HG03280 (cell line): ENCODE data around the gene LIPI.
"Not testable (repeated sequence)": the region's sequence is repeated elsewhere in the genome, so short reads cannot be mapped to it uniquely, and the experiment has no call there.

Experiments used
- ATAC-seq: cut with Tn5 transposase; IDR thresholded peaks from one replicate; pipeline ENCODE4 v1.9.1; 2021; ENCODE audit warnings: mild to moderate bottlenecking, moderate library complexity; ENCODE audit not compliant: unreplicated experiment

Gene LIPI

DNA sequence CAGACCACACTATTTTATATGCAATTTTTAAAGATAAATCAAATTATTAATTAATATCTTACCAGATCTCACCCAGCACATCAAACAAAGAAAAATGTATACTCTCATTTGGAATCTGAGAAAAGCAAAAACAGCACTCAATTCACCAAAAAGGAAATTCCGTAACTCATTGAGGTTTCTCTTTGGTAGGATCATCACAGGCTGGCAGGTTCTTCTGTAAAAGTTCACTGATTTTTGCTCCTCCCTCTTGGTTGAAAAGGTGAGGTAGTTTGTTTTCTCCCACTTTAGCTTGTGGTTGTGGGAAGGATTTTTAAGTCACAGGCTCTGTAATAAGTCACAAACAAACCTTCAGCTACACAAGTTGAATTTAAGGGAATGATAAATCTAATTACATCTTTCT lies at the start of gene LIPI:
LIPI (minus strand) TSS at position 218 of the 400 bp plus-strand sequence; CDS start at position 108, 110 bp downstream.
- no peak for ATAC-seq

DNA sequence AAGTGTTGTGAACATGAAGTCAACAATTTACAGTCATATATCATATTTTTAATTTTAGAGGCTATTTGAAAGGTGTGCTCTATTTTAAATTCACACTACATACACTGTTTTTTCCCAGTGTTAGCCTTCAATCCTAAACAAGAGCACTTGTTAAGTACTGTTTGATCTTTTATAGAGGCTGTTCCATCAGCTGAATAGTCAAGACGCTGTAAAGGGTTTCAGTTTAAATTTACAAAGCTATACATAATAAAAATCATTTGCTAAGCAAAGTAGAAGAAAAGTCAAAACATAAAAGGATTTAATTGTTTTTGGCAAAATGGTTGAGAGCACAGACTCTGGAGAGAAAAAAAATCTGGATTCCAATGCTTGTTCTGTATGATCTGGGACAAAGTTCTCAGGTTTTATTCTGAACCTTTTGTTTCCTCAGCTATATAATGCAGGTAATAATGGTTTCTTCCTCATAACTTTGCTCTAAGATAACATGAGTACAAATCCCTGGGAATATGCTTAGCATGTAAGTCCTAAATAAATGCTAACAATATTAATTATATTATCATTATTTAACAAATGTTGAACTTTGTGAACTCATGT lies 49.5 kb upstream of the LIPI start:
- ATAC-seq: no peak

DNA sequence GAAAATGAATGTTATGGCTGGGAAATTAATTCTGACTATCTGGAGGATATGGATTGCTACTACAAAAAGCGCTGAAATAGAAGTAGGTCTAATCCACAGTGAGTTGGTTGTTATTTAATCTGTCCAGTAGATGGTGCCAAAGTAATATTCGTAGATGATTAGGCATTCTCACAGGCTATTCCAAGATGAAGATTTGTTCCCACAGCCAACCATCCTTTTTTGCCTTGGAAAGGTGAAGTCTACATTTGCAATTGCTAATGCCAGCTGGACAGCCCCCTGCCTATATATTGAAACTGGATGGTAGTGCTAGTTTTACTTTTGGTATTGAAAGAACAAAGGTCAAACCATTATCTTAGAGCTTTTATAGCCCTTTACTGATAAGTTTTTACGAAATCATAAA lies 49.0 kb upstream of the LIPI start:
- ATAC-seq: no peak

DNA sequence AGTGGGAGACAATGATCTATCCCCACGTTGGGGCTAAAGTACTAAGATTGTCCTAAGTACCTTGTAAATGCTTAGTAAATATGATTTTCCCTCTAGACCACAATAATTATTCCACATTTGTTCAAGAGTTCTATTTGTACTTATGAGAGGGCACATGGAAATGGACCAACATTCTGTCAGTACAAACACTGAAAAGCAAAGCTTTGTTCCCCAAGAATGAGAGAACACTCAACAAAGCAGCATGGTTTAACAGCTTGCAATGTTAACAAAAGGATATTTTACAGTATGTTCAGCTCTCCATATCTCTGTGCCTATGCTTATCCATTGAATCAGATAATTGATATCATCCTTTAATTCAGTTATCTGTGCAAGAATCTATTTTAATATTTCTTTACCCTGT lies 40.6 kb upstream of the LIPI start:
- no peak for ATAC-seq

DNA sequence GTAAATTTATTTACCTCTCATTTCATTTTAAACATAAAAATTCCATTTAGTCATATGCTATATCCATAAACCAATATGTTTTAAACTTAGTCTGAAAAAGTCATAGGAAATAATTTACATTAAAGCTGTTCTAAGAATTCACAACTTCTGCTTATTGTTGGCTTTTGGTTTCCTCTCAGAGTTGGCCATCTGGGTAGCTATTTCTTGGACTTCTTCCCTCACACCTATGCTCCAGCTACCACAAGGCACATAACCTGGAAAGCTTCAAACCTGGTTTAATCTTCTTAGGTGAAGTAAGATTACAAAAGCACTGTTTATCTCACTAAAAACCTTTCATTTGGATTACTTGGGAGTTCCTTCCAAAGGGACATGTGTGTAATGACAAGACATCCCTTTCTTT lies 35.0 kb upstream of the LIPI start:
- no peak for ATAC-seq

DNA sequence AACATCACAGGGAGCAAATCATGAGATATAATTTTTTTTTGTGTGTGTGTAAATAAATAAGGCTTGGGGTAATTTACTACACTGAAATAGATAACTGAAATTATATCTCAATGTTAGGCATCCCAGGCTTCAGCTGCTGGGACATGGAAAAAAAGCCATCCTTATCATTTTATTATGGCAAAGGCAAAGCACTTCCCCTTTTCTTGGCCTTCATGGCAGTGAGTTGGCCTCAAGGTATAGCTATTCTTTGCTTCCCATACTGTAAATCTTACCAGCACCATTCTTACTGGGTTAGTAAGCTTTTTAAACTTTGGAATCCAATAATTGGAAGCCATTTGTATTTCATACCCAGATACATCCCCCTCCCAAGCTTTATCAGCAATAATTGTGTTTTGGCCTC lies 34.2 kb upstream of the LIPI start:
- no peak for ATAC-seq

DNA sequence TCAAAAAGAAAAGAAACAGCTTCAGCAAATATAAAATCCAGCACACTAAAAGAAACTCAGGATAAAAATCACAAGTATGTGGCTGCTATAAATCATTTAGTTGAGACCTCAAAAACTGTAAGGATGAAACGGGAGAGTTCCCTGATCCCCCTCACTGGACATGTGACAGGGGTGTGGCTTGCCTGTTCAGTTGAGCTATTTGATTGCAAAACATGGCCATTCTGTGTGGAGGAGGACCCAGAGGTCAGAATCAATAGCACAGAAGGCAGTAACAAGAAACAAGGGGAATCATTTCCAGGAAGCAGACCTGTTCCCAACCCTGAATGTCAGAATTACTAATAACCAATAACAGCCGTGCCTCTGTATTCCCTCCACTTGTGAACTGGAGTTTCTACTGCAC lies 33.1 kb upstream of the LIPI start:
- no peak for ATAC-seq

DNA sequence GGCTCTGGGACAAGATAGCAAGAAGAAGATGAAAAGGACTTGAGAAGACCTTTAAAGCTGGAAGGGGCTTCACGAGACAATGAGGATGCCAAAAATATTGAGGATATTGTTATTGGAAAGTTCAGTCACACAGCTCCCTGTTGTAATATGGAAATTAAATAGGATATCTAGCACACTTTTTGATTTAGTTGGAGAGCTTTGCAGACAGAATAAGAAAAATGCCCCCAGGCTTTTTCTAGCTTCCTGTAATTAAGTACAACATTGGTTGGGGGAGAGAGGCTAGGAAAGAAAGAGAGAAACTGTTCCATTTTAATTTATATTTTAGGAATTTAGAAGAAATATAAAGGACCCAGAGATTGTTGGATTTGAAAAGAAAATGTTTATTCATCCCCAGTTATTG lies 32.7 kb upstream of the LIPI start:
- ATAC-seq: no peak

DNA sequence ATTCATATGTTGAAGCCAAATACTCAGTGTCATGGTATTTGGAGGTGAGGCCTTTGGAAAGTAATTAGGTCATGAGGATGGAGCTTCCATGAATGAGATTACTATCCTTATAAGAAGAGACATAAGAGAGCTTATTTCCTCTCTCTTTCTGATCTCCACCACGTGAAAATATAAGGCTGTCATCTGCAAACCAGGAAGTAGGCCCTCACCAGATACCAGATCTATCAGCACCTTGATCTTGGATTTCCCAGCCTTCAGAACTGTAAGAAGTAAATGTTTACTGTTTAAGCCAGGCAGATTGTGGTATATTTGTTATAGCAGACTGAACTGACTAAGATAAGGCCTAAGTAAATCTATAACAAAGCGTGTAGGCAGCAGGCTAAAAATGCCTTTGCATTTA lies 30.5 kb upstream of the LIPI start:
- no peak for ATAC-seq

DNA sequence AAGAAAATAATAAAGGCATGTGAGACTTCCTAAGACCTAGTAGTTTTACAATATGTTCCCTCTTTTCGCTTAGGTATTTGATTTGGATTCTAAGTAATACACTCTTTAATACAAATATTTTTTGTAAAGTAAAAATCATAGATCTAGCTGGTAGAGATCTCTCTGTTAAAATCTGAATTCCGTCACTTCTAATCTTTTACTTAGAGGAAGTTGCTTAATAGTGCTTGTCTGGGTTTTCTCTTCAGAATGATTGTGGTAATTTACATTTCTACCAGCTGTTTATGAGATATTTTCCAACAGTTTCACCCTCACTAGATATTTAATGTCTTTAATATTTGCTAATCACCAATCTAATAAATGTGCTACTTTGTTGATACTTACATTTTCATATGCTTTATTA lies 28.5 kb upstream of the LIPI start:
- ATAC-seq: no peak

DNA sequence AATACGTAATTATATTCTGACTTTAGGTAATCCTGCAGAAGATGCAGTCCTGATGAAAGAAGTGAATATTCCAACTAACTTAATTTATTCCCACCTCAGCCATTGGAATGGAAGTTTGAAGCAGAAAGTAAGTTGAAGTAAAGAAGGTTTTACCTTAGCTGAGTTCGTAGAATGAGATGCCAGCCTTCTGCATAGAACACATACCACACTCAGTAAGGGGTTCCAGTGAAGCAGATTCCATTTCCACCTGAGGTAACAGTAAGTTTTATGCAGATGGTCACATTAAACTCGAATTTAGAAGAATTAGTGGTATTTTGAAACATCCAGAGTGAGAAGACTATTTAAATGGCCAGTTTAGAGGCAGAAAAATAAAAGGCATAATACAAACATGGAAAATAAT lies 25.4 kb upstream of the LIPI start:
- no peak for ATAC-seq

DNA sequence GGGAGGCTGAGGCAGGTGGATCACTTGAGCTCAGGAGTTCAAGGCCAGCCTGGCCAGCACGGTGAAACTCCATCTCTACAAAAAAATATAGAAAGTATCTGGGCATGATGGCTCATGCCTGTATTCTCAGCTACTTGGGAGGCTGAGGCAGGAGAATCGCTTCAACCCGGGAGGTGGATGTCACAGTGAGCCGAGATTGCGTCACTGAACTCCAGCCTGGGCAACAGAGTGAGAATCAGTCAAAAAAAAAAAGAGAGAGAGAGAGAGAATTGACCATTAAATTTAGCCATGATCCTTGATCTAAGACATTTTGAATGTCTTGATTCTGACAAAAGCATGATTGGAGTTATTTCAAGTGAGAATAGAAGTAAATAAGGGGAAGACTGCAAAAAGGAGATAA lies 24.3 kb upstream of the LIPI start:
- ATAC-seq: no peak

DNA sequence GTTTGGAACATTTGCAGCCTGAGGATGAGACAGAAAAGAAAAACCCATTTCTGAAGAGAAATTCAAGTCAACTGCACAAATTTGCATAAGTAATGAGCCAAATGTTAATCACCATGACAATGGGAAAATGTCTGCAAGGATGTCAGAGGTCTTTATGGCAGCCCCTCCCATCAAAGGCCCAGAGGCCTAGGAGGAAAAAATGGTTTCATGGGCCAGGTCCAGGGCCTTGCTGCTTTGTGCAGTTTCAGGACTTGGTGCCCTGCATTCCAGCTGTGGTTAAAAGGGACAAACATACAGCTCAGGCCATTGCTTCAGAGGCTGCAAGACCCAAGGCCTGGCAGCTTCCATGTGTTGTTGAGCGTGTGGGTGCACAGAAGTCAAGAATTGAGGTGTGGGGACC lies 18.6 kb upstream of the LIPI start:
- no peak for ATAC-seq

DNA sequence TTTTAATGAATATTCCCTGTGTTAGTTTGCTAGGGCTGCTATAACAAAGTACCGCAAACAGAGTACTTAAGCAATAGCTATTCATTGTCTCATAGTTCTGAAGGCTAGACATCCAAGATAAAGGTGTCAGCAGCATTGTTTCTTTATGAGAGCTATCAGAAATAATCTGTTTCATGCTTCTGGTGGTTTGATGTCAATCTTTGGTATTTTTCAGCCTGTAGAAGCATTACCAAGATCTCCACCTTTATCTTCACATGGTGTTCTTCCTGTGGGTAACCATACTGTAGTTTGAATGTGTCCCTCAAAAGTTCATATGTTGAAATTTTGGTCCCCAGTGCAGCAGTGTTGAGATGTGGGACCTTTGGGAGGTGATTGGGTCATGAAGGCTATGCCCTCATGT lies 12.6 kb upstream of the LIPI start:
- no peak for ATAC-seq

DNA sequence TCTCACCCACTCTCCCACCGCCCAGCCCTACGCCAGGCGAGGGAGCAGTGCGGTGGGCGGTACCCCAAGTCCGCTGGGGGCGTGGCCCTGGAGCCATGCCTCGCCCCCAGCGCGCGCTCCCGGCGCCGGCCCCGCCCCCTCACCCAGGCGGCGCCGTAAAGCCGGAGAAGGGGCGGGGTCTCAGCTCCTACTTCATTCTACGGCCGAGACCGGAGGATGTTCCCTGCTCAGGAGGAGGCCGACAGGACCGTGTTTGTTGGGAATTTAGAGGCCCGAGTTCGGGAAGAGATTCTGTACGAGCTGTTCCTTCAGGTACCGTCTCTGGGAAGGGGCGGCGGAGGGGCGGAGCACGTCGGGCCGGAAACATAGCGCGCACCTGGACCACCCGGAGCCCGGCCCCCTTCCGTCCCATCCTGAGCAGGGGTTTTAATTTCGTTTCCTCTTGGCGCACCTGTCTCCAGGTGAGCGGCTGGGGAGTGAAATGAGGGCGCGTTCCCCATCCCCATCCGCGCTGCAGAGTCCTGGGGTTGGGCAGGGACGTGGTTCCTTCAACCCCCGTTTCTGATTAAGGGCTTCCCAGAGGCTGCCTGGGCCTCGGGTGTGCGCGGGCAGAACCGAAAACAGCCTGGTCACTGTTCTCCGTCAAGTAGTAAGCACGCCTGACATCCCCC lies 5.4 kb upstream of the LIPI start, which contains the start of gene RBM11:
RBM11 (plus strand) TSS at position 187 of the 671 bp plus-strand sequence; CDS start at position 217, 30 bp downstream.
- ATAC-seq: peak; percentile 96

DNA sequence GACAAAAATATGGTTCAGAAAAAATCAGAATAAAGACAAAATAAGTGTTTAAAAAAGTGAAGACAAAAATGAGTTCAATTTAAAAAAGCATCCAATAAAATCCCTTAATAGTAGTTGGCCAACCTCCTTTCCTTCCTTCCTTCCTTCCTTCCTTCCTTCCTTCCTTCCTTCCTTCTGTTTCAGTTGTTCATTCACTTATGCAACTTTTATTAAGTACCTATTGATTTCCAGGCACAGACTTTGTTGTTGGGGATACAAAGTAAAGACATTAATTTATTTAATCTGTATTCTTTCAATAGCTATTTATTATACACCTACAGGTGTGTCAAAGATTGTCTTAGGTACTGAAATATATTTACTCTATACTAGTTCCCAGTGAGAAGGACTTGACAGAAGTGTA lies 2.4 kb upstream of the LIPI start:
- no peak for ATAC-seq

DNA sequence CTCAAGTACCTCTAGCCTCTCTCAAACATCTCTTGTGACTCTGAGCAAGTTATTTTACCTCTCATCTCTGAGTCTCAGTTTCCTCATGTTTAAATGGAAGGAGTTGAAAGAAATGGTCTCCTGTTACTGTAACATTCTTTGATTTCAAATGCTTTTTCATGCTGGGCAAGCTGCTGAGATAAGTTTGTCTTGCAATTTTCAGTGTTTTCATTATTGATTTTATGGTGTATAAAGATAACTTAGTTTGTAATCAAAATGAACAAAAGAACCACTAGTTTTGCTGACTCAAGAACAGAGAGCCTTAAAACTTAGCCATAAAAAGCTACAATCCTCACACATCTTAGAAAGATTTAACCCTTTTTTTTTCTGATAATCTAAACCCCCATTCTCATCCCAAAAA lies 4.5 kb downstream of the LIPI start:
- ATAC-seq: no peak

DNA sequence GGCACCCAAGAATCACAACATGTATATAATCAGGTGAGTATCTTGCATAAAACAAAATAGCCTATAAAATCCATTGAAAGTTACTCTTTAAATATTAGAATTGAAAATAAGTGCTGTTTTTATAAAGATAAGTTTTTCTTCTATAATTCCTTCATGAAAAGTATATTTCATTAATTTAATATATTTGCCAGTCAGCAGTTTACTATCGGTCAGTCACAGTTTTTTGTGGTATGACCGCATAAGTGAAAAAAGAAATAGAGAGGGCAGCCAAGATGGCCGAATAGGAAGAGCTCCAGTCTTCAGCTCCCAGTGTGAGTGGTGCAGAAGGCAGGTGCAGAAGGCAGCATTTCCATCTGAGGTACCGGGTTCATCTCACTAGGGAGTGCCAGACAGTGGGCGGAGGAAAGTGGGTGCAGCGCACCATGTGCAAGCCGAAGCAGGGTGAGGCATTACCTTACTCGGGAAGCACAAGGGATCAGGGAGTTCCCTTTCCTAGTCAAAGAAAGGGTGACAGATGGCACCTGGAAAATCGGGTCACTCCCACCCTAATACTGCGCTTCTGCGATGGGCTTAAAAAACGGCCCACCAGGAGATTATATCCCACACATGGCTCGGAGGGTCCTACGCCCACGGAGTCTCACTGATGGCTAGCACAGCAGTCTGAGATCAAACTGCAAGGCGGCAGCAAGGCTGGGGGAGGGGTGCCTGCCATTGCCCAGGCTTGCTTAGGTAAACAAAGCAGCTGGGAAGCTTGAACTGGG lies 44.1 kb downstream of the LIPI start:
- ATAC-seq: not testable (repeated sequence)

DNA sequence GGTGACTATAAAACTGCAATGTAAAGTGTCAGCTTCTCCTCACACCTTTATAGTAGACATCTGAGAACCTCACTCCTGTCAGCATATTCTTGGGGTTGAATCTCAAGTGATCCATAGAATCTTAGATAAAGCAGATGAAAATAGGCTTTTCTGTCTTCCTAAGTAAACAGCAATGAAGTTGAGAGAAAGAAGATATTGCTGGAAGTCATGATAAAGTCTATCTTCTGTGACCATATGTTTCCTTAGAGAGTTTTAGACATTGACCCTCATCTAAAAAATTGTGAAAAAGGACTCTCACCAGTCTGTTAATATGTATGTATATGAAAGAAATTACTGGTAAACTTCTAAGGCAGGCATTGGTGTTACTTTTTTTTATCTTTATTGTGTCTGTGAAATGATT lies 66.8 kb downstream of the LIPI start:
- no peak for ATAC-seq

DNA sequence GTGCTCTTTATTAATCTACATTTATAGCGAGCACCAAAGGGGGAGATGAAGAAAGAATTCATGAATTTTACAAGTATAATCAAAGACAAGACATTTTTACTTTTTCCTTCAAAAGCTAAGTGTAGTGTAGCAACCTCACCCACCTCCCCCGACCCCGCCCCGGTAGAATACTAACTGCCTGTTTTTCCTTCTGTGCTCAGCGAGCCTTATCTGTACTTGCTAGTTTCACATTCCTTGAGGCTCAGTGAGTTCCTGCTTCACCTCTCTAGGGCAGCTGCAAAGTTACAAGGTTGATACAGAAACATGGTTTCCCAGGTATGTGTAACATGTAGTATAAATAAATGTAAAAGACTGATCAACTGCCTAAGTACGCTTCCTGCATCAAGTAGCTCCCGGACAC lies 86.5 kb downstream of the LIPI start:
- ATAC-seq: no peak

DNA sequence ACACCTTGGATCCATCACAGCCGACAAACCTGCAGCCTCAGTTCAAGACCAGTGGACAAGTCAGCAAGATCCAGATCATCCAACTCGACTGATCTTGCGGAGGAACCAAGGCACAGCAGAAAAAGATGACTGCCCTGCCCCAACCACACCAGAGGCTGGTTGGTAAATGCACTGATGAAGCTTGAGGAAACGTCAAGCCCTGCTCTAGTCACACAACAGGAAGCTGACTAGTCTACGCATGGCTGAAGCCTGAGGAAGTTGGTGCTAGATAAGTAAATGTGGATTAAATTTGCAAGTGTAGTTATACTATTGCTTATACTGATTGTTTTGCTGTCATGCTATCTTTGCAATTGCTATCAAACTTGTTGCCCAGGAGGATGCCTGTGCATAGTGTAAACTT lies 89.0 kb downstream of the LIPI start:
- ATAC-seq: no peak

DNA sequence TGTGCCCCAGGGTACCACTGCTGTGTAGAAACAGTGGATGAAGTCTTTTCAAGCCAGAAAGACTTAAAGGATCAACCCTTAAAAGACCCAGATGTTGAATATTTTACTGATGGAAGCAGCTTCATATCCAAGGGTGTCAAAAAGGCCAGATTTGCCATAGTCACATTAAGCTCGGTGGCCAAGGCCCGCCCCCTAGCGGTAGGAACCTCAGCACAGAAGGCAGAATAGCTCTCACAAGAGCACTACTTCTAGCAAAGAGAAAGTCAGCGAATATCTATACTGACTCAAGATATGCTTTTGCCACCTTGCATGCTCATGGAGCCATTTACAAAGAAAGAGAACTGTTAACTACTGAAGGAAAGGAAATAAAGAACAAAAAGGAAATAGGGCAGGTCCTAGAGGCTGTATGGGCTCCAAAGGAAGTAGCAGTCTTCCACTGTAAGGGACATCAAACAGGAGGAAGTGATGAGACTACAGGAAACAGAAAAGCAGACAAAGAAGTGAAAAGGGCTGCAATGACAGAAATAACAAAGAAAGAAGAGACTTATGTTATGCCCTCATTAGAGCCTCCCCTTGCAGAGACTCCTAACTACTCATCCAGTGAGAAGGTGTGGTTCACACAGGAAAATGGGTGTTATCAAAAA lies 90.5 kb downstream of the LIPI start:
- ATAC-seq: peak; percentile 75
